Measurements from ENCODE around the gene APOB.

Gene APOB

DNA sequence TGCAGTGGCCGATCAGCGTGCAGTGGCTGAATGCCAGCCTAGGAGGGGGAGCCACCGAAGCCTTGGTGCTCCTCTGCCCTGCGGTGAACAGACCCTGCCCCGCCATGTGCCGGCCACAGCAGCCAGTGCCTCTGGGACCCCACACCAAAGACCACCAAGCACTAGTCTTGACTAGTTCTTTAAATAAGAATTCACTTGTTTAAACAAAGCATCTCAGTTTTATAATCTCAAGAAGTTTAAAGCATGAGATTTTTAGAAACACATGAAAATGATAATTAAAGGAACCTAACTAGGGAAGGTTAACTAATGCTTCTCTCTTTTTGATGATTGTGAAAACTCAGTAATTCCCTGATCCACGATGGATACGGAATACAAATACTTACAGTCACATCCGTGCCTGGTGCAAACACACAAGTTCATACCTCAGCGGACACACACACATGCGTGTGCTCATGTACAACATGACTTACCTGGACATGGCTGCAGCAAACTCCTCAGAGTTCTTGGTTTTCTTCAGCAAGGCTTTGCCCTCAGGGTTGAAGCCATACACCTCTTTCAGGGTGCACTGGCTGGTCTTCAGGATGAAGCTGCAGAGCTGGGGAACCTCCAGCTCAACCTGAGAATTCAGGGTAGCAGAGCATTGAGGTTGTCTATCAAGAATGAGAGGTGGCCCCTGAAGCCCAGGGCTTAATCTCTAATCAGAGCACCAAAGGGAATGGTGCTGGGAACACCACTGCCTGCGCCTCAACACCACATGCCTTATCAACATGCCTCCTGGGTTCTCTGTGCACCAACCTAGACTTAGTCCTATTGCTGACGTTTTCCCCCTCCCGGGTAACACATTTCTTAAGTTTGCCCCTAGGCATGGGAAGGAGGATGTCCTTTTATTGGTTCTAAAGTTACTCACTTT is 3.1 kb downstream of the APOB start:
- TF ChIP-seq GATA3 (IDR thresholded peaks at IDR 0.05; ENCODE audit: low read depth, low read length) (no peak), GATA2 (IDR thresholded peaks at IDR 0.05; ENCODE audit: low read depth, low read length) (no peak)

DNA sequence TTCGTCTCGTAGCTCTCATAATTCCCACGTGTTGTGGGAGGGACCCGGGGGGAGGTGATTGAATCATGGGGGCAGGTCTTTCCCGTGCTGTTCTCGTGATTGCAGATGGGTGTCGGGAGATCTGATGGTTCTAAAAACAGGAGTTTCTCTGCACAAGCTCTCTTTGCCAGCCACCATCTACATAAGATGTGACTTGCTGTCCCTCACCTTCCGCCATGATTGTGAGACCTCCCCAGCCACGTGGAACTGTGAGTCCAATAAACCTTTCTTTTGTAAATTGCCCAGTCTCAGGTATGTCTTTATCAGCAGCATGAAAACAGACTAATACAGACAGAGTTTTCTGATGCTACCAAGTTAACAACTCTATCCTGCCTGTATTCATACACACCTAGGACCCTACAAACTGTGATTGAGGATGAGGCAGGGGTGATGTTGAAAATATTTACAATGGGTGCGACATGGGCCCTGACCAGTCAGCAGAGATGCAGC is 3.9 kb downstream of the APOB start:
- TF ChIP-seq GATA3 (IDR thresholded peaks at IDR 0.05; ENCODE audit: low read depth, low read length) (no peak), GATA2 (IDR thresholded peaks at IDR 0.05; ENCODE audit: low read depth, low read length) (no peak)

DNA sequence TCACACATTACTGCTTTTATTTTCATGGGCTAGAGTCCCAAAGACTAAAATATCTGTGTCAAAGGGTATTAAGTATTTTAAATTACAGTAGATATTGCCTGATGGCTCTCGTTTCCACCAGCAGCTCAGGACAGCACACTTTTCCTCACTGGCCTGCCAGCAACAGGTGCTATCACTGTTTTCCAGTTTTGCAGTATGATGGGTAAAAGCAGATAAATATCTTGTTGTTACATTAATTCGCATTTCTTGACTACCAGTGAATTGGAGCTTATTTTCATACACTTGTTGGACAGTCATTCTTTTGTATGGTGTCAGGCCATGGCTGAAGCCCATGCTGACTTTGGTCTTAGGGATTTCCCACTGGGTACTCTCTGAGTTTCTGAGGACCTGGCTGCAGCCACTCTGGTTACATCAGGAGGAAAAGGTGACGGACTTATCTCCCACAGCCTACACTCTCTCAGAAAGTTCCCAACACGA is 4.8 kb downstream of the APOB start:
- TF ChIP-seq GATA3 (IDR thresholded peaks at IDR 0.05; ENCODE audit: low read depth, low read length) = no peak
- TF ChIP-seq GATA2 (IDR thresholded peaks at IDR 0.05; ENCODE audit: low read depth, low read length) = no peak

DNA sequence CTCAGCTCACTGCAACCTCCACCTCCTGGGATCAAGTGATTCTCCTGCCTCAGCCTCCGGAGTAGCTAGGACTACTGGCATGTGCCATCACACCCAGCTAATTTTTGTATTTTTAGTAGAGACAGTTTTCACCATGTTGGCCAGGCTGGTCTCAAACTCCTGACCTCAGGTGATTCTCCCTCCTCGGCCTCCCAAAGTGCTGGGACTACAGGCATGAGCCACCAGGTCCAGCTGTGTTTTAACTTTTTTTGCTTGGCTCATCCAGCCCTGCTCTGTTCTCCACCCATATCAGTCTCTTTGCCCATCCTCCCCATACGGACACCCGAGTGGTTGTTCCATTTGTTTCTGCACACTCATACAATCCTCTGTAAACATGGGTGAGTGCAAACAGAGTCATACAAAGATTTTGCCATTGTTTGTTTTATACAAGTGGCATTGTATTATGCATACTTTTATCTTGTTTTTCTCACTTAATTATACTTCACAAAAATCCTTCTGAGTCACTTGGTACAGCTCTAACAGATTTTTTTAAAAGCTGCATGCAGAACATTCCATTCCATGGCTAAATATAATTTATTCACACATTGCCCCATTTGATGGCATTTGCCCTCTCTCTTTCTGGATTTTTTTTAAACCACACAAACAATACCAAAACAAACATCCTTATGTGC is 5.3 kb downstream of the APOB start:
- TF ChIP-seq GATA3 (IDR thresholded peaks at IDR 0.05; ENCODE audit: low read depth, low read length) (no peak), GATA2 (IDR thresholded peaks at IDR 0.05; ENCODE audit: low read depth, low read length) (no peak)

DNA sequence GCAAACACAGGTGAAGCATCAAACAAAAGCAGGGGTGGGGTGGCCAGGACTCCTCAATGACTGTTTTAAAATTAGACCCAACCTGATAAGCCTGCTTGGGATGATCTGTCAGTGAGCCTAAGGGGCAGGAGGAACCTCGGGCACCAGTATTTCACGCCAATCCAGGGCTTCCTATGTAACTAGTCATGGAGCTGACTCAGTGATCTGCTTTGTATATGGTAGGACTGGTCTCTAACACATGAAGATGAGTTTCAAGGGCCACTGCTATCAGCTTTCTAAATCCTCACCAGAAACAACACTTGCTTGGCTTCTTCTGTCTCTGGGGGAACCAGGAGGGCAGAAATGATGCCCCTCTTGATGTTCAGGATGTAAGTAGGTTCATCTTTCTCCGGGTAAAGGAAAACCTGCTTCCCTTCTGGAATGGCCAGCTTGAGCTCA is 6.2 kb downstream of the APOB start:
- TF ChIP-seq GATA2 (IDR thresholded peaks at IDR 0.05; ENCODE audit: low read depth, low read length) = no peak
- TF ChIP-seq GATA3 (IDR thresholded peaks at IDR 0.05; ENCODE audit: low read depth, low read length) = no peak

DNA sequence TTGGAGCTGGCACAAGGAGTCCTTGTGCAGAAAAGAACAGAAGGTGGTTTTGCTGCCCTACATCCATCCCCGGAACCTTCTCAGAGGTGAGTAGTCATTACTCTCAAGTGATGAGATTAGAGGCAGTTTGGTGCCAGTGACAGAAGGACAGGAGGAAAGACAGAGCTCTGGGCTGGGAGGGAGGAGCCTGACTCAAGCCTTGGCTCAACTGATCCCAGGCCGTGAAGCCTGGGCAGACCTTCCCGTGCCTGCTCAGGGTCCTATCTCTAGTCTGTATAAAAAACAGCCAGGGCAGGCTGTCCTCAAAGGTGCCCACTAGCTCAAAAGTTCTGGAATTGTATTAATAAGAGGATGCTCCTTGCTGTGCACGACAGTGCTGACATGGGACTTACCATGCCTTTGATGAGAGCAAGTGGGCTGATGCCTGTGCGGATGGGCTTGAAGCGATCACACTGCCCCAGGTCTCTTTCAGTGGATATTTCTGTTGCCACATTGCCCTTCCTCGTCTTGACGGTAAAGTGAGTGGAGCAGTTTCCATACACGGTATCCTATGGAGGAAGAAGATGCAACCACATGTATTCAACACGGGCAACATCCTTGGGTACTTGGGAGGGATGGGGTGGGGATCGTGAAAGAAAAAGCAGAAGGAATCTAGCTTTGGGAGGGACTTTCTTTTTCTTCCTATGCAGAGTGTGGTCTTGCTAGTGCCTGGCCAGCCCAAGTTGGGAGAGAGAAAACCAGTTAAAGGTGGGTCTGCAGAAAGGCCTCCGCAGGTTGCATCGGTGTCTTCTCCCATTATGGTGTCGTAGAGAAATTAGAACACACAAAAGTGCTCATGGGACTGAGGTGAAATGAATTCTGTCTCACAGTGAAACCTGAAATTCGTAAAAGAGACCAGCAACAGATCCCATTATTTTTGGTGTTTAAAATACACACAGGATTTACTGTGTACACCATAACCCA is 6.9 kb downstream of the APOB start:
- TF ChIP-seq GATA3 (IDR thresholded peaks at IDR 0.05; ENCODE audit: low read depth, low read length) (no peak), GATA2 (IDR thresholded peaks at IDR 0.05; ENCODE audit: low read depth, low read length) (no peak)

DNA sequence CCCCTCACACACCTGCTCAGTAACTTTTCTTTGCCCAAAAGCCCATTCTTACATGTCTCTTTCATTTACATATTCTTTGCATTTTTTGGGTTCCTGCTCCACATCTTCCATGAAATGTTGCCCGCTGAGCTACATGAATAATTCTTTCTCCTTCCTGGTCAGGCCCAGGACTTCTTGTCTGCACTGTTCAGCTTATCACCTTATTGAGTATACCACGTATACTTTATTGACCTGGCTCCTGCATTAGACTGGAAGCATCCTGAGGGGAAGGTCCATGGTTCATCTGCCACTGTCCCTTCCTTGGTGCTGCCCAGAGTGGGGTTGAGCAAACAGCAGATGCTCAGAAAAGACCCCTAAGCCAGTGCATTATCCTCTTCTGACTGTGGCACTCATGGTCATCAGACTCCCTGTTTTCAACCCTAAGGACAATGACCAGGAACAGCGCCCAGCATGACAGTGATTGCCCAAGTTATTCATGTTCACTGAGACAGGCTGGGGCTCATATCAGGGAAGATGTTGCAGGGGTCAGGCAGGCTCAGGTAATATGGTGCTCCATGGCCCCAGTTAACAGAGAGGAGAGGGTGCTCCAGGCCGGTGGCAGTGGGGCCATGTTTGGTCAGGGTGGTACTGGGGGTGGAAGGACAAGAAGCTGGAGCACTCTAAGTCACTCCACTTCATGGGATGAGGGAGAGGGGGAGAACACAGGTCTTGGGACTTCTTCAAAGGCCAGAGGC is 7.7 kb downstream of the APOB start:
- TF ChIP-seq GATA3 (IDR thresholded peaks at IDR 0.05; ENCODE audit: low read depth, low read length) (no peak), GATA2 (IDR thresholded peaks at IDR 0.05; ENCODE audit: low read depth, low read length) (no peak)

DNA sequence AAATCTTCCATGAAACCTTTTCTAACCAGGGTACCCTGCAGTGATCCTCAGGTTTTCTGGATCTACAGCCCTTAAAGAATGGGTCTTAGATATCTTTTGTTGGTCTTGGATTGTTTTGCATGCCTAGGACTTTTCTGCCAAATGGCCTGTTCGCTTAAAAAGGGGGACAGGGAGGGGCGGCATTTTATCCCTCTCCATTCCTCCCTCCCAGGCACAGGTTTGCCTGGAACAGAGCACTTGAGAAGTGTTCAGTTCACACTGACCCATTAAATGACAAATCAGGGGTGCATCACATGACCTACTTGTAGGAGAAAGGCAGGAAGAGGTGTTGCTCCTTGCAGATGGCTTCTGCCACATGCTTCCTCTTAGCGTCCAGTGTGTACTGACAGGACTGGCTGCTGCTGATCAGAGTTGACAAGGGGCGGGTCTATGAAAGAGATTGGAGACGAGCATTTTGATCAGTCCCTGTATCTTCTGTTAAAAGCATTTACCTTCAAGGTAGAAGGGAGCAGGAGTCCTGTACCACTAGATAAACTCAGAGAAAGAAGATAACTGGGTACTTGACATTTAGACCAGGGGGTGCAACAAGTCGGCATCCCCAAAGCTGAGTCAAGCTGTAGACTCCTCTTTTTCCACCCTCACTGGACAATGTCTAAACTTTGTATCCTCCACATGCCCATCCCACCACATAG is 8.4 kb downstream of the APOB start:
- no peak for TF ChIP-seq GATA2 (IDR thresholded peaks at IDR 0.05; ENCODE audit: low read depth, low read length)
- no peak for TF ChIP-seq GATA3 (IDR thresholded peaks at IDR 0.05; ENCODE audit: low read depth, low read length)

DNA sequence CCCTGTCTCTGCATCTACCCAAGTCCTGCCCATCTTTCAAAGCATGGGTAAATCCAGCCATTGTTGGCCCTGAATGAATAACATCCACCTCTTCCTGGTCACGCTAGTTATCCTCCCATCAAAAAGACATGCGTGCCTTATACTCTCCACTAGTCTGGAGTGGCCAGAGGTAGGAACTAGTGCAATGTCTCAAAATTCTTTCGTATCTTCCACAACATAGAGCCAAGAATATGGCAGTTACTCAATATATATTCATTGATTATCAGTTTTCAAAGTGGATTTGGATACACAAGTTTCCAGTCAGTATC is 8.9 kb downstream of the APOB start:
- no peak for TF ChIP-seq GATA3 (IDR thresholded peaks at IDR 0.05; ENCODE audit: low read depth, low read length)
- TF ChIP-seq GATA2 (IDR thresholded peaks at IDR 0.05; ENCODE audit: low read depth, low read length) = no peak

DNA sequence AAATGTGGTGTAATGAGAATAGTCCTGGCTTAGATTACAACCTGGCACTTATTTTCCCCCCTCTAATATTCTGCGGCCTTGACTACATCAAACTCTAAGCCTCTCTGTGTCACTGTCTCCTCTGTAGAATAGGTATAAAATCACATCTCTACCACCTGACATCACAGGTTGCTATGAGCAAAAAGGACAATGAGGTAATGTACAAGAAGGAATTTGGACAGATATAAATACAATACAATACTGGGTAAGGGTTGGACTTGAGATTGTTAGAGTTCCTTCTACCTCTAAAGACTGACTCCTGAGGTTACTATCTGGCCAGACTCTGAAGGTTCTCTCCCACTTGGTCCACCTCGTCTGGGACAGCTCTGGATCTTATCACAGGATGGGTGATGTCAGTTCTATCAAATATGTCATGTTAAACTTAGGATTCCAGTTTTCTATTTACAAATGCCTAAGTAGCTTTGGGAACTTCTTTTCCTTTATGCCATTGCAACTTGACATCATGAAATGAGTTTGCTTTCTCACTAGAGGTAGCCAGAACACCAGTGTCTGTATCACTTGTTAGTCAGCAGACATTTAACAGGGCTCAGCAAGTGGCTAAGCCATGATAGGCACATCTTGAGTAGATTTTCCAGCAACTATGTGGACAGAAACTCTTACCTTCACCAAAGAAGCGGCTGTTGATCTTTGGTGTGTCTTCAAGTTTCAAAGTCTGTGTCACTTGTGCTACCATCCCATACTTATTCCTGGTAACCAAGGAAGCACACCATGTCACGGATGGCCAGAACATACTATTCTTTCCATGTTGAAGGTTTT is 9.5 kb downstream of the APOB start:
- TF ChIP-seq GATA2 (IDR thresholded peaks at IDR 0.05; ENCODE audit: low read depth, low read length) (no peak), GATA3 (IDR thresholded peaks at IDR 0.05; ENCODE audit: low read depth, low read length) (no peak)

DNA sequence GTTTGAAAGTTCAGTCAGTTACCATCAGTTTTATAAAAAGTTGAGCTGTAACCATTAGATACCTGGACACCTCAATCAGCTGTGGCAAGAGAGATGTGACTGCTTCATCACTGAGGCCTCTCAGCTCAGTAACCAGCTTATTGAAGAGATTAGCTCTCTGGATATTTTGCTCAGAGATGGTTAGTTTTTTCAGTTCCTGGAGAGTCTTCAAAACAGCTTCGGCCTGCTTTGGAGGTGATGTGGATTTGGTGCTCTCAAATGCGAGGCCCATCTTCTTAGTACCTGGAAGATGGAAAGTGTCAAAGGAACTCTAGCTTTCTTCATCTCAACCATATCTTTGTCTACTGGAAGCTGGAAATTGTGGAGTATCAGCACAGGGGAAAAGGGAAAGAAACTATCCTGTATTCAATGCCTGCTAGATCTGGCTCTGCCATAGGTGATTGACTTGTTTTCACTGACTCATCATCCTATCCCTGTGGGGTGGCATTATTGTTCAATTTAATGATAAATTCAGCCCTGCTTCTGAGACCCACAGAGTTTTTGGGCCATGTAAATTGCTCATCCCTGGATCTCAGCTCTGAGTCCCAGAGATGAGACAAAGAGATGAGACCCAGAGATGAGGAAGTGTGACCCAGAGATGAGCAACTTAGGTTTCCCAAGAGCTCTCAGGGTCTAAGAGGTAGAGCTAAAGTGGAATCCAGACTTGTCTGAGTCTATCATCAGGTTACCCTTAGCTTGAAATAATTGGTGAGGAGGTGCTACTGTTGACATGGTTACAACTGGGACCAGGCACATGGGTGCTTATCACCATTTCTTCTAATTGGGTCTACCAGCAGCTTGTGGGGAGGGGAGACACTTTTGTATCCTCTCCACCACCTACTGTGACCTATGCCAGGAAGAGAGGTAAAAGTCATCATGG is 10.4 kb downstream of the APOB start:
- TF ChIP-seq GATA2 (IDR thresholded peaks at IDR 0.05; ENCODE audit: low read depth, low read length) (no peak), GATA3 (IDR thresholded peaks at IDR 0.05; ENCODE audit: low read depth, low read length) (no peak)
